ENCODE results near the gene ITGB5.

DNA sequence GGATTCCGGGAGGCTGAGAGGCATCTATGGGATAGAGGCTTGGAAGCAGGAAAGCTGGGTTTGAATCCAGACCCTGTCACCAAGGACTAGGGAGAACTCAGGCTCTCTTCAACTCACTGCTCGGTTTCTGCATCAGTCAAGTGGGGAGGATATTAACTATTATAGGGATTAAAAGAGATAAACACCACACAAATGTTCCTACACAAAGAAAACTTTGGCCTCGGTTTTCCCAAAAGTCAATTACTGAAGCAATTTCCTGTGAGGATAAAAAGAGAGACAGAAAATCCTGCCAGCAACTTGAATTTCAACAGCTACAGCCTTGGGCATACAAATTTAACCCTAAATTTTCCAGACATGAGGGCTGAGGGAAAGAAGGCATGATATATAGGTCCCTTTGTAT is 36.0 kb downstream of the ITGB5 start:
- TF ChIP-seq POLR2AphosphoS5 (IDR thresholded peaks at IDR 0.05; ENCODE audit: insufficient read depth, low read depth, low read length) (no peak), MYC (IDR thresholded peaks at IDR 0.05; ENCODE audit: low read depth, low read length) (no peak), EZH2 (IDR thresholded peaks at IDR 0.05; ENCODE audit: borderline replicate concordance, low read depth, low read length, severe bottlenecking) (no peak), CTCF (IDR thresholded peaks at IDR 0.05; ENCODE audit: extremely low read depth in 1 of 2, insufficient read depth in 1 of 2, low read depth in 1 of 2, low read length in 2 of 2) (no peak), POLR2A (IDR thresholded peaks at IDR 0.05; ENCODE audit: low read depth, low read length) (no peak)

Data from endothelial cell of umbilical vein (primary cell).